PC-3 (cell line): ENCODE measurements around the gene ABHD16A.

ENCODE experiments used
- EZH2 ChIP-seq: fragments of 300-600 bp; sonication (generic); IDR thresholded peaks from one replicate; pipeline ENCODE4 v1.6.1; 2017; ENCODE audit warnings: antibody characterized with exemption, mild to moderate bottlenecking, low read length; ENCODE audit not compliant: unreplicated experiment
- EZH2phosphoT487 ChIP-seq: fragments of 300-600 bp; sonication (generic); IDR thresholded peaks from 2 replicates; pipeline ENCODE4 v1.6.1; 2018; ENCODE audit warnings: mild to moderate bottlenecking, antibody characterized with exemption, low read length, borderline replicate concordance
- TF ChIP-seq, protein P1 (sequence below): fragments of 300-600 bp; sonication (generic); conservative IDR thresholded peaks from 2 replicates; pipeline ENCODE4 v1.5.1; 2017; ENCODE audit warnings: antibody characterized with exemption, low read depth, mild to moderate bottlenecking, low read length

DNA sequence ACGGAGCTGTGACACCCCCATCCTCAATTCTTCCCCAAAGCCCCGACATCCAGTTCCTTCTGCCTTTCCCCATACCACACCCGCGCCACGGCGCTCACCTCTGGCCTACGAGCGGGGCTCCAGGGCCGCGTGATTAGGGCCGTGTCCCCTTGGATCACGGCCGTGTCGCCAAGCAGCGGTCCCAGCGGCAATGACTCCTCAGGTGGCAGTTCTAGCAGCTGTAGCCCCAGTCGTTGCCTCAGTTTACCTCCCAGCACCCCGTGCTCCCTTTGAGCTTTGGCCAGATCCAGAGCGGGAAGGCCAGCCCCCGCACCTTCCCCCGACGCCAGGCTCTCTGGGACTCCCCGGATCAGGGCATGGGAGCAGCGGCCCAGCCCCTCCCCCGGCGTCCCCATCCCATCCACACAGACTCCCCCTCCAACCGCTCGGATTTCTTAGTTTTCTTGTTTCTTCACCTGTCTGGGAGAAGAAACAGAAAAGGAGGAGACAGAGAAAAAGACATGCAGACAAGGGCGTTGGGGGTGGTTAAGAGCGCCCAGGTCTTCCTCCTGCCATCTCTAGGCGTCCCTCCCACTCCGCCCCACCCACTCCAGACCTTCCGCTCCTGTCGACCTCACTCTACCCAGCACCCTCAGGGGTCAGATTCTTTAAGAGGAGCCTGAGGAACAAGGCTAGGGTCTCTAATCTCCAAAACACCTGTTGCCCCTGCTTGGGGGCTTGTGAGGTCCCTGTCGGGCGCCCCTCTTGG is 25.8 kb upstream of the ABHD16A start, which contains the start of gene DDAH2:
- TF ChIP-seq, protein P1, sequence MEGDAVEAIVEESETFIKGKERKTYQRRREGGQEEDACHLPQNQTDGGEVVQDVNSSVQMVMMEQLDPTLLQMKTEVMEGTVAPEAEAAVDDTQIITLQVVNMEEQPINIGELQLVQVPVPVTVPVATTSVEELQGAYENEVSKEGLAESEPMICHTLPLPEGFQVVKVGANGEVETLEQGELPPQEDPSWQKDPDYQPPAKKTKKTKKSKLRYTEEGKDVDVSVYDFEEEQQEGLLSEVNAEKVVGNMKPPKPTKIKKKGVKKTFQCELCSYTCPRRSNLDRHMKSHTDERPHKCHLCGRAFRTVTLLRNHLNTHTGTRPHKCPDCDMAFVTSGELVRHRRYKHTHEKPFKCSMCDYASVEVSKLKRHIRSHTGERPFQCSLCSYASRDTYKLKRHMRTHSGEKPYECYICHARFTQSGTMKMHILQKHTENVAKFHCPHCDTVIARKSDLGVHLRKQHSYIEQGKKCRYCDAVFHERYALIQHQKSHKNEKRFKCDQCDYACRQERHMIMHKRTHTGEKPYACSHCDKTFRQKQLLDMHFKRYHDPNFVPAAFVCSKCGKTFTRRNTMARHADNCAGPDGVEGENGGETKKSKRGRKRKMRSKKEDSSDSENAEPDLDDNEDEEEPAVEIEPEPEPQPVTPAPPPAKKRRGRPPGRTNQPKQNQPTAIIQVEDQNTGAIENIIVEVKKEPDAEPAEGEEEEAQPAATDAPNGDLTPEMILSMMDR: no peak; the same call in 1 of the 2 replicates
- TF ChIP-seq EZH2: no peak
- no peak for TF ChIP-seq EZH2phosphoT487
